WTC11 (cell line): ENCODE results near the gene SPEM1. TPM values are rescaled to one million over a fixed set of nuclear protein-coding genes. Genes with fewer than 3 reads are reported as not detected.
A peak's percentile ranks its signal among the peaks of the same experiment; 100 is the strongest.

ENCODE experiments used
- ATAC-seq: fragments of 200-7000 bp; cut with Tn5 transposase; 2 replicates; pipeline ENCODE4 v1.10.0; 2021; ENCODE audit warnings: mild to moderate bottlenecking, moderate library complexity
- CTCF ChIA-PET: fragments of 300-600 bp; sonication (Branson Sonifier 250); formaldehyde crosslinking; loops from one replicate; lab custom pipeline; 2021; ENCODE audit warnings: antibody characterized with exemption; lab: Charles Lee
- POLR2A ChIA-PET: fragments of 350-600 bp; sonication (Branson Sonifier 250); formaldehyde crosslinking; loops from one replicate; lab custom pipeline; 2021; ENCODE audit warnings: antibody characterized with exemption; lab: Charles Lee
- DNase-seq: peaks from one replicate; pipeline ENCODE4 v3.0.0; 2021; ENCODE audit warnings: low spot score
- H3K27ac Mint-ChIP-seq: 2 replicates; pipeline ENCODE4 v1.8.0; 2021; ENCODE audit warnings: mixed read lengths
- H3K27me3 Mint-ChIP-seq: 2 replicates; pipeline ENCODE4 v1.8.0; 2021; ENCODE audit warnings: low read depth, mild to moderate bottlenecking, moderate library complexity, mixed read lengths
- H3K36me3 Mint-ChIP-seq: 2 replicates; pipeline ENCODE4 v1.8.0; 2021; ENCODE audit warnings: mixed read lengths
- H3K4me1 Mint-ChIP-seq: 2 replicates; pipeline ENCODE4 v1.8.0; 2022; ENCODE audit warnings: mixed read lengths
- H3K4me3 Mint-ChIP-seq: 2 replicates; pipeline ENCODE4 v1.8.0; 2021; ENCODE audit warnings: mild to moderate bottlenecking, moderate library complexity, mixed read lengths
- H3K9me3 Mint-ChIP-seq: 2 replicates; pipeline ENCODE4 v1.8.0; 2021; ENCODE audit warnings: mixed read lengths
- CREB1 ChIP-seq: sonication (generic); formaldehyde crosslinking; IDR thresholded peaks from 2 replicates; pipeline ENCODE4 v1.8.0; 2023; ENCODE audit warnings: mild to moderate bottlenecking, missing genetic modification reagents
- ELF4 ChIP-seq: sonication (generic); formaldehyde crosslinking; IDR thresholded peaks from 2 replicates; pipeline ENCODE4 v1.8.1; 2022; ENCODE audit warnings: low read depth, mild to moderate bottlenecking, moderate library complexity, missing genetic modification reagents
- EMX1 ChIP-seq: fragments of 250-450 bp; sonication (Bioruptor Pico); IDR thresholded peaks from 2 replicates; pipeline ENCODE4 v1.8.0; 2021; ENCODE audit warnings: mild to moderate bottlenecking
- ESRRA ChIP-seq: sonication (generic); formaldehyde crosslinking; IDR thresholded peaks from 2 replicates; pipeline ENCODE4 v1.8.1; 2022; ENCODE audit warnings: mild to moderate bottlenecking, missing genetic modification reagents, borderline replicate concordance
- GTF2I ChIP-seq: fragments of 250-450 bp; sonication (Bioruptor Pico); conservative IDR thresholded peaks from 2 replicates; pipeline ENCODE4 v1.4.0; 2021; ENCODE audit warnings: mild to moderate bottlenecking
- JUN ChIP-seq: sonication (generic); formaldehyde crosslinking; IDR thresholded peaks from 2 replicates; pipeline ENCODE4 v1.8.0; 2023; ENCODE audit warnings: mild to moderate bottlenecking, missing genetic modification reagents
- MYBL2 ChIP-seq: sonication (generic); formaldehyde crosslinking; IDR thresholded peaks from 2 replicates; pipeline ENCODE4 v1.8.1; 2023; ENCODE audit warnings: mild to moderate bottlenecking, moderate library complexity, missing genetic modification reagents
- NFE2L1 ChIP-seq: sonication (generic); formaldehyde crosslinking; IDR thresholded peaks from 2 replicates; pipeline ENCODE4 v1.8.1; 2023; ENCODE audit warnings: missing genetic modification reagents
- SOX15 ChIP-seq: fragments of 250-450 bp; sonication (Bioruptor Pico); IDR thresholded peaks from 2 replicates; pipeline ENCODE4 v1.9.0; 2021; ENCODE audit warnings: mild to moderate bottlenecking
- SP1 ChIP-seq: sonication (generic); formaldehyde crosslinking; conservative IDR thresholded peaks from 2 replicates; pipeline ENCODE4 v1.8.1; 2022; ENCODE audit warnings: missing genetic modification reagents
- ZNF219 ChIP-seq: sonication (generic); formaldehyde crosslinking; IDR thresholded peaks from 2 replicates; pipeline ENCODE4 v1.8.0; 2023; ENCODE audit warnings: missing genetic modification reagents, mild to moderate bottlenecking, borderline replicate concordance
- total RNA-seq: library from RNA; stranded (reverse); gene quantifications from 3 replicates; pipeline ENCODE4 v1.2.3, GENCODE V29; 2021
- TF ChIP-seq, protein P1 (sequence below): sonication (generic); formaldehyde crosslinking; IDR thresholded peaks from 2 replicates; pipeline ENCODE4 v1.8.0; 2022; ENCODE audit warnings: mild to moderate bottlenecking, missing genetic modification reagents
- TF ChIP-seq, protein P2 (sequence below): fragments of 250-450 bp; sonication (Bioruptor Pico); IDR thresholded peaks from 2 replicates; pipeline ENCODE4 v1.9.0; 2021; ENCODE audit warnings: moderate library complexity, mild to moderate bottlenecking, inconsistent platforms, borderline replicate concordance
- TF ChIP-seq, protein P3 (sequence below): sonication (generic); formaldehyde crosslinking; IDR thresholded peaks from 2 replicates; pipeline ENCODE4 v1.8.1; 2023; ENCODE audit warnings: mild to moderate bottlenecking, missing genetic modification reagents, moderate library complexity
- TF ChIP-seq, protein P4 (sequence below): sonication (generic); formaldehyde crosslinking; IDR thresholded peaks from 2 replicates; pipeline ENCODE4 v1.8.1; 2022; ENCODE audit warnings: mild to moderate bottlenecking, moderate library complexity, missing genetic modification reagents
- TF ChIP-seq, protein P5 (sequence below): sonication (generic); formaldehyde crosslinking; IDR thresholded peaks from 2 replicates; pipeline ENCODE4 v1.8.0; 2022; ENCODE audit warnings: mild to moderate bottlenecking, missing genetic modification reagents
- TF ChIP-seq, protein P6 (sequence below): sonication (generic); formaldehyde crosslinking; IDR thresholded peaks from 2 replicates; pipeline ENCODE4 v1.8.0; 2022; ENCODE audit warnings: mild to moderate bottlenecking, missing genetic modification reagents
- TF ChIP-seq, protein P7 (sequence below): sonication (generic); formaldehyde crosslinking; IDR thresholded peaks from 2 replicates; pipeline ENCODE4 v1.8.1; 2023; ENCODE audit warnings: mild to moderate bottlenecking, missing genetic modification reagents, moderate library complexity
- TF ChIP-seq, protein P8 (sequence below): sonication (generic); formaldehyde crosslinking; conservative IDR thresholded peaks from 2 replicates; pipeline ENCODE4 v1.8.1; 2023; ENCODE audit warnings: mild to moderate bottlenecking, low read depth, missing genetic modification reagents, moderate library complexity

Gene SPEM1
- total RNA-seq, 1 experiment from 2014 or later, result 0.35 TPM

DNA sequence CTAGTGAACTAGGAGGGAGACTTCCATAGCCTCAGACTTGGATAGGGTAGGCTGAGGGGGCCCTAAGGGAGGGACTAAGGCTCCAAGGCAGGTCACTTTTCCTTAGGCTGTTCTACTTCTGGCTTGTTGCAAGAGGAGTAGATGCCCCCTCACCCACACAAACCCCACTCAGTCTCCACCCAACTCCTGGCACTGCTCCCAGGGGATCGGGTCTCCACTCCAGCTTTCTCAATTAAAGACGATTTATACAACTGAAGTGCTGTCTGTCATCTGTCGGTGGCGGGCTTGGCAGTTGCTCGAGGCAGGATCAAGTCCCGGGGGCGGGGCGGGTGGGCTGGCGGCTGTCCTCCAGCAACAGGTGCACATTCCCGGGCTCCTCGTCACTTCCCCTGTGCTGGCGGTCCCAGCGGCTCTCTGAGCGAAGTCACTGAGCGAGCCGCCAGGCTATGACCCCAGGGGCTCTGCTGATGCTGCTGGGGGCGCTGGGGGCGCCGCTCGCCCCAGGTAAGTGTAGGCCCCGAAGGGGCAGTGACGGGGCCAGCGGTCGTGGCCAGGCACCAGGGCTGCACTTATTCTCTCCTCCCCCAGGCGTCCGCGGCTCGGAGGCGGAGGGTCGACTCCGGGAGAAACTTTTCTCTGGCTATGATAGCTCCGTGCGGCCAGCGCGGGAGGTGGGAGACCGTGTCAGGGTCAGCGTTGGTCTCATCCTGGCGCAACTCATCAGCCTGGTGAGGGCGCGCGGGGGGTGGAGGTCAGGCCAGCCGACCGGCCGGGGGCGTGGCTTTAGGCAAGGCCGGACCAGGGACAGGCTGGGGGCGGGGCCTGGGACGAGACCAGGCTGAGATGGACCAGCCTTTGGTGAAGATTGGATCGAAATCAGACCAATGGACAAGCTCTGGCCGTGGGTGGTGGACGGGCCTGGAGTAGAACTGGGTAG, 24.8 kb downstream of the SPEM1 start, which contains the start of gene CHRNB1 (continued):
- TF ChIP-seq, protein P1, sequence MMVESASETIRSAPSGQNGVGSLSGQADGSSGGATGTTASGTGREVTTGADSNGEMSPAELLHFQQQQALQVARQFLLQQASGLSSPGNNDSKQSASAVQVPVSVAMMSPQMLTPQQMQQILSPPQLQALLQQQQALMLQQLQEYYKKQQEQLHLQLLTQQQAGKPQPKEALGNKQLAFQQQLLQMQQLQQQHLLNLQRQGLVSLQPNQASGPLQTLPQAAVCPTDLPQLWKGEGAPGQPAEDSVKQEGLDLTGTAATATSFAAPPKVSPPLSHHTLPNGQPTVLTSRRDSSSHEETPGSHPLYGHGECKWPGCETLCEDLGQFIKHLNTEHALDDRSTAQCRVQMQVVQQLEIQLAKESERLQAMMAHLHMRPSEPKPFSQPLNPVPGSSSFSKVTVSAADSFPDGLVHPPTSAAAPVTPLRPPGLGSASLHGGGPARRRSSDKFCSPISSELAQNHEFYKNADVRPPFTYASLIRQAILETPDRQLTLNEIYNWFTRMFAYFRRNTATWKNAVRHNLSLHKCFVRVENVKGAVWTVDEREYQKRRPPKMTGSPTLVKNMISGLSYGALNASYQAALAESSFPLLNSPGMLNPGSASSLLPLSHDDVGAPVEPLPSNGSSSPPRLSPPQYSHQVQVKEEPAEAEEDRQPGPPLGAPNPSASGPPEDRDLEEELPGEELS, result peak; percentile 28; the same call in 1 of the 2 replicates
- TF ChIP-seq MYBL2 (CRISPR knock-in tag), result no peak; the same call in 1 of the 2 replicates

DNA sequence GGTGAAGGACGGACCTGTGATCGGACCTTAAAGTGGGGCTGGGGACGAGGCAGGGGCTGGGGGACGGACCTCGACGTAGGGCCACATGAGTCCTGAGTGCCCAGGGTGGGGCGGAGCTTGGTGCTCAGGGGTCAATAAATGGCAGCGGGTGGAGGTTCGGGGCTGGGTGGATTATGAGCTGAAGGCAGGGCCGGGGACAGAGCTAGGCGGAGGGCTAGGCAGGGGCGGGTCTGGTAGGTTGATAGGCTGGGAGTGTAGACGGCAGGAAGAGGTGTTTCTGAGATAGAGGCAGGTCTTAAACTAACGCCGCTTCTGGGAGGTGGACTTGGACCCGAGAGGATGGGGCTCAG, 25.5 kb downstream of the SPEM1 start:
- ChIA-PET POLR2A (interaction anchor here (0.7 to 2.4 kb wide), 9 partner anchors 10 to 116 kb away, joined by 3 to 24 read pairs (median 5); partner anchors contain the start of genes NLGN2, POLR2A, TMEM102 and TMEM256), CTCF (interaction anchor here (0.6 to 2.9 kb wide), 19 partner anchors 8 to 189 kb away, joined by 3 to 19 read pairs (median 5); partner anchors contain the start of genes PLSCR3, TMEM102, TMEM256 and TMEM95)
- Mint-ChIP-seq H3K27me3 (peaks cover 39% of the 10 kb centered on the region), H3K9me3 (no peaks in the 10 kb centered on the region), H3K4me1 (peaks cover 33% of the 10 kb centered on the region), H3K27ac (peak overlapping the region; percentile 99), H3K4me3 (peak overlapping the region; percentile 87), H3K36me3 (peaks cover 13% of the 10 kb centered on the region; the same call in 1 of the 2 replicates)
- ATAC-seq, result peak; percentile 91
- TF ChIP-seq NFE2L1 (CRISPR knock-in tag) (no peak), MYBL2 (CRISPR knock-in tag) (no peak), GTF2I (CRISPR knock-in tag) (no peak), ZNF219 (CRISPR knock-in tag) (no peak), ELF4 (CRISPR knock-in tag) (no peak), EMX1 (CRISPR knock-in tag) (no peak), CREB1 (CRISPR knock-in tag) (no peak), ESRRA (CRISPR knock-in tag) (no peak), SP1 (CRISPR knock-in tag) (0 out of 2 replicates have a peak, but pooled peaks have one; percentile 2), SOX15 (CRISPR knock-in tag) (no peak), JUN (no peak)
- TF ChIP-seq, protein P2, sequence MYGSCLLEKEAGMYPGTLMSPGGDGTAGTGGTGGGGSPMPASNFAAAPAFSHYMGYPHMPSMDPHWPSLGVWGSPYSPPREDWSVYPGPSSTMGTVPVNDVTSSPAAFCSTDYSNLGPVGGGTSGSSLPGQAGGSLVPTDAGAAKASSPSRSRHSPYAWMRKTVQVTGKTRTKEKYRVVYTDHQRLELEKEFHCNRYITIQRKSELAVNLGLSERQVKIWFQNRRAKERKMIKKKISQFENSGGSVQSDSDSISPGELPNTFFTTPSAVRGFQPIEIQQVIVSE, result no peak
- TF ChIP-seq, protein P3, sequence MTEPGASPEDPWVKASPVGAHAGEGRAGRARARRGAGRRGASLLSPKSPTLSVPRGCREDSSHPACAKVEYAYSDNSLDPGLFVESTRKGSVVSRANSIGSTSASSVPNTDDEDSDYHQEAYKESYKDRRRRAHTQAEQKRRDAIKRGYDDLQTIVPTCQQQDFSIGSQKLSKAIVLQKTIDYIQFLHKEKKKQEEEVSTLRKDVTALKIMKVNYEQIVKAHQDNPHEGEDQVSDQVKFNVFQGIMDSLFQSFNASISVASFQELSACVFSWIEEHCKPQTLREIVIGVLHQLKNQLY (CRISPR knock-in tag), result no peak
- TF ChIP-seq, protein P4, sequence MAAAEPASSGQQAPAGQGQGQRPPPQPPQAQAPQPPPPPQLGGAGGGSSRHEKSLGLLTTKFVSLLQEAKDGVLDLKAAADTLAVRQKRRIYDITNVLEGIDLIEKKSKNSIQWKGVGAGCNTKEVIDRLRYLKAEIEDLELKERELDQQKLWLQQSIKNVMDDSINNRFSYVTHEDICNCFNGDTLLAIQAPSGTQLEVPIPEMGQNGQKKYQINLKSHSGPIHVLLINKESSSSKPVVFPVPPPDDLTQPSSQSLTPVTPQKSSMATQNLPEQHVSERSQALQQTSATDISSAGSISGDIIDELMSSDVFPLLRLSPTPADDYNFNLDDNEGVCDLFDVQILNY, result no peak
- TF ChIP-seq, protein P5, sequence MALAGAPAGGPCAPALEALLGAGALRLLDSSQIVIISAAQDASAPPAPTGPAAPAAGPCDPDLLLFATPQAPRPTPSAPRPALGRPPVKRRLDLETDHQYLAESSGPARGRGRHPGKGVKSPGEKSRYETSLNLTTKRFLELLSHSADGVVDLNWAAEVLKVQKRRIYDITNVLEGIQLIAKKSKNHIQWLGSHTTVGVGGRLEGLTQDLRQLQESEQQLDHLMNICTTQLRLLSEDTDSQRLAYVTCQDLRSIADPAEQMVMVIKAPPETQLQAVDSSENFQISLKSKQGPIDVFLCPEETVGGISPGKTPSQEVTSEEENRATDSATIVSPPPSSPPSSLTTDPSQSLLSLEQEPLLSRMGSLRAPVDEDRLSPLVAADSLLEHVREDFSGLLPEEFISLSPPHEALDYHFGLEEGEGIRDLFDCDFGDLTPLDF (CRISPR knock-in tag), result no peak
- TF ChIP-seq, protein P6, sequence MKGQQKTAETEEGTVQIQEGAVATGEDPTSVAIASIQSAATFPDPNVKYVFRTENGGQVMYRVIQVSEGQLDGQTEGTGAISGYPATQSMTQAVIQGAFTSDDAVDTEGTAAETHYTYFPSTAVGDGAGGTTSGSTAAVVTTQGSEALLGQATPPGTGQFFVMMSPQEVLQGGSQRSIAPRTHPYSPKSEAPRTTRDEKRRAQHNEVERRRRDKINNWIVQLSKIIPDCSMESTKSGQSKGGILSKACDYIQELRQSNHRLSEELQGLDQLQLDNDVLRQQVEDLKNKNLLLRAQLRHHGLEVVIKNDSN (CRISPR knock-in tag), result no peak
- TF ChIP-seq, protein P7, sequence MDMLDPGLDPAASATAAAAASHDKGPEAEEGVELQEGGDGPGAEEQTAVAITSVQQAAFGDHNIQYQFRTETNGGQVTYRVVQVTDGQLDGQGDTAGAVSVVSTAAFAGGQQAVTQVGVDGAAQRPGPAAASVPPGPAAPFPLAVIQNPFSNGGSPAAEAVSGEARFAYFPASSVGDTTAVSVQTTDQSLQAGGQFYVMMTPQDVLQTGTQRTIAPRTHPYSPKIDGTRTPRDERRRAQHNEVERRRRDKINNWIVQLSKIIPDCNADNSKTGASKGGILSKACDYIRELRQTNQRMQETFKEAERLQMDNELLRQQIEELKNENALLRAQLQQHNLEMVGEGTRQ (CRISPR knock-in tag), result 0 out of 2 replicates have a peak, but pooled peaks have one; percentile 5
- TF ChIP-seq, protein P8, sequence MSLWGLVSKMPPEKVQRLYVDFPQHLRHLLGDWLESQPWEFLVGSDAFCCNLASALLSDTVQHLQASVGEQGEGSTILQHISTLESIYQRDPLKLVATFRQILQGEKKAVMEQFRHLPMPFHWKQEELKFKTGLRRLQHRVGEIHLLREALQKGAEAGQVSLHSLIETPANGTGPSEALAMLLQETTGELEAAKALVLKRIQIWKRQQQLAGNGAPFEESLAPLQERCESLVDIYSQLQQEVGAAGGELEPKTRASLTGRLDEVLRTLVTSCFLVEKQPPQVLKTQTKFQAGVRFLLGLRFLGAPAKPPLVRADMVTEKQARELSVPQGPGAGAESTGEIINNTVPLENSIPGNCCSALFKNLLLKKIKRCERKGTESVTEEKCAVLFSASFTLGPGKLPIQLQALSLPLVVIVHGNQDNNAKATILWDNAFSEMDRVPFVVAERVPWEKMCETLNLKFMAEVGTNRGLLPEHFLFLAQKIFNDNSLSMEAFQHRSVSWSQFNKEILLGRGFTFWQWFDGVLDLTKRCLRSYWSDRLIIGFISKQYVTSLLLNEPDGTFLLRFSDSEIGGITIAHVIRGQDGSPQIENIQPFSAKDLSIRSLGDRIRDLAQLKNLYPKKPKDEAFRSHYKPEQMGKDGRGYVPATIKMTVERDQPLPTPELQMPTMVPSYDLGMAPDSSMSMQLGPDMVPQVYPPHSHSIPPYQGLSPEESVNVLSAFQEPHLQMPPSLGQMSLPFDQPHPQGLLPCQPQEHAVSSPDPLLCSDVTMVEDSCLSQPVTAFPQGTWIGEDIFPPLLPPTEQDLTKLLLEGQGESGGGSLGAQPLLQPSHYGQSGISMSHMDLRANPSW (CRISPR knock-in tag), result no peak
- DNase-seq, result peak; percentile 91
